ENCODE data around the gene OSBPL6.

- TF ChIP-seq, protein P1, sequence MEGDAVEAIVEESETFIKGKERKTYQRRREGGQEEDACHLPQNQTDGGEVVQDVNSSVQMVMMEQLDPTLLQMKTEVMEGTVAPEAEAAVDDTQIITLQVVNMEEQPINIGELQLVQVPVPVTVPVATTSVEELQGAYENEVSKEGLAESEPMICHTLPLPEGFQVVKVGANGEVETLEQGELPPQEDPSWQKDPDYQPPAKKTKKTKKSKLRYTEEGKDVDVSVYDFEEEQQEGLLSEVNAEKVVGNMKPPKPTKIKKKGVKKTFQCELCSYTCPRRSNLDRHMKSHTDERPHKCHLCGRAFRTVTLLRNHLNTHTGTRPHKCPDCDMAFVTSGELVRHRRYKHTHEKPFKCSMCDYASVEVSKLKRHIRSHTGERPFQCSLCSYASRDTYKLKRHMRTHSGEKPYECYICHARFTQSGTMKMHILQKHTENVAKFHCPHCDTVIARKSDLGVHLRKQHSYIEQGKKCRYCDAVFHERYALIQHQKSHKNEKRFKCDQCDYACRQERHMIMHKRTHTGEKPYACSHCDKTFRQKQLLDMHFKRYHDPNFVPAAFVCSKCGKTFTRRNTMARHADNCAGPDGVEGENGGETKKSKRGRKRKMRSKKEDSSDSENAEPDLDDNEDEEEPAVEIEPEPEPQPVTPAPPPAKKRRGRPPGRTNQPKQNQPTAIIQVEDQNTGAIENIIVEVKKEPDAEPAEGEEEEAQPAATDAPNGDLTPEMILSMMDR (IDR thresholded peaks at IDR 0.05; ENCODE audit: low read depth, low read length, poor library complexity, severe bottlenecking): no peak
- TF ChIP-seq EZH2phosphoT487 (IDR thresholded peaks at IDR 0.05; ENCODE audit: borderline replicate concordance, low read length): no peak
Observed at GRCh38 chr2:178256382-178257042, 62.2 kb downstream of the OSBPL6 start.
